ENCODE measurements around the gene PDGFB.
"Not testable (repeated sequence)": the region's sequence is repeated elsewhere in the genome, so short reads cannot be mapped to it uniquely, and the experiment has no call there.

PDGFB gene

GRCh38 chr22:39219071-39220039, 25.4 kb downstream of the PDGFB start:
- TF ChIP-seq SP1 (IDR thresholded peaks at IDR 0.05) (no peak), BHLHE40 (IDR thresholded peaks at IDR 0.05; ENCODE audit: borderline replicate concordance) (no peak), PKNOX1 (IDR thresholded peaks at IDR 0.05) (peak; percentile 35; the same call in 1 of the 2 replicates)
- no peak for DNase-seq (ENCODE audit: extremely low spot score)
- POLR2A ChIA-PET, result interaction anchor here (1.0 kb wide), 1 partner anchor 101 kb away, joined by 3 read pairs; no protein-coding TSS in a partner anchor
- CTCF ChIA-PET, result no interaction called here

GRCh38 chr22:39218432-39218831, 26.4 kb downstream of the PDGFB start:
- POLR2A ChIA-PET; DNase-seq (ENCODE audit: extremely low spot score); CTCF ChIA-PET: not testable (repeated sequence)

GRCh38 chr22:39216143-39216490, 28.7 kb downstream of the PDGFB start:
- TF ChIP-seq SUZ12 (IDR thresholded peaks at IDR 0.05), result no peak
- no peak for TF ChIP-seq ARNT (IDR thresholded peaks at IDR 0.05)
- no peak for TF ChIP-seq LEF1 (IDR thresholded peaks at IDR 0.05; ENCODE audit: borderline replicate concordance)
- TF ChIP-seq TARDBP (IDR thresholded peaks at IDR 0.05), result no peak
- no peak for TF ChIP-seq ZNF384 (IDR thresholded peaks at IDR 0.05)
- no peak for TF ChIP-seq NFRKB (IDR thresholded peaks at IDR 0.05)
- TF ChIP-seq CTBP1 (IDR thresholded peaks at IDR 0.05; ENCODE audit: borderline replicate concordance), result no peak
- TF ChIP-seq L3MBTL2 (conservative IDR thresholded peaks at IDR 0.05), result no peak
- no peak for TF ChIP-seq PKNOX1 (IDR thresholded peaks at IDR 0.05)
- TF ChIP-seq BHLHE40 (IDR thresholded peaks at IDR 0.05; ENCODE audit: borderline replicate concordance), result no peak
- TF ChIP-seq FOXK2 (IDR thresholded peaks at IDR 0.05), result no peak
- no peak for TF ChIP-seq FOXA1 (IDR thresholded peaks at IDR 0.05)
- TF ChIP-seq FOXM1 (IDR thresholded peaks at IDR 0.05; ENCODE audit: borderline replicate concordance), result no peak
- no peak for TF ChIP-seq HDGF (IDR thresholded peaks at IDR 0.05; ENCODE audit: borderline replicate concordance)
- TF ChIP-seq ELF4 (IDR thresholded peaks at IDR 0.05), result no peak
- no peak for TF ChIP-seq SP1 (IDR thresholded peaks at IDR 0.05)
- no peak for DNase-seq (ENCODE audit: extremely low spot score)
- ChIA-PET POLR2A (interaction anchor here (1.0 to 1.6 kb wide), 4 partner anchors 11 to 104 kb away, joined by 3 to 6 read pairs (median 5); partner anchors contain the start of gene RPL3), CTCF (interaction anchor here (0.7 to 1.5 kb wide), 4 partner anchors 14 to 96 kb away, joined by 3 to 5 read pairs (median 5); no protein-coding TSS in a partner anchor)

- ChIA-PET CTCF (interaction anchor here (0.6 to 1.9 kb wide), 14 partner anchors 10 to 447 kb away, joined by 3 to 10 read pairs (median 4); no protein-coding TSS in a partner anchor), POLR2A (interaction anchor here (1.0 to 1.6 kb wide), 4 partner anchors 12 to 104 kb away, joined by 3 to 6 read pairs (median 5); partner anchors contain the start of gene RPL3)
- TF ChIP-seq FOXA1 (IDR thresholded peaks at IDR 0.05), result no peak
- no peak for TF ChIP-seq FOXM1 (IDR thresholded peaks at IDR 0.05; ENCODE audit: borderline replicate concordance)
- no peak for TF ChIP-seq LEF1 (IDR thresholded peaks at IDR 0.05; ENCODE audit: borderline replicate concordance)
- no peak for TF ChIP-seq TARDBP (IDR thresholded peaks at IDR 0.05)
- no peak for TF ChIP-seq ELF4 (IDR thresholded peaks at IDR 0.05)
- TF ChIP-seq SUZ12 (IDR thresholded peaks at IDR 0.05), result no peak
- TF ChIP-seq BHLHE40 (IDR thresholded peaks at IDR 0.05; ENCODE audit: borderline replicate concordance), result no peak
- no peak for TF ChIP-seq PKNOX1 (IDR thresholded peaks at IDR 0.05)
- TF ChIP-seq ARNT (IDR thresholded peaks at IDR 0.05), result no peak
- TF ChIP-seq SP1 (IDR thresholded peaks at IDR 0.05), result no peak
- no peak for TF ChIP-seq FOXK2 (IDR thresholded peaks at IDR 0.05)
- no peak for TF ChIP-seq NFRKB (IDR thresholded peaks at IDR 0.05)
- TF ChIP-seq CTBP1 (IDR thresholded peaks at IDR 0.05; ENCODE audit: borderline replicate concordance), result no peak
- no peak for TF ChIP-seq L3MBTL2 (conservative IDR thresholded peaks at IDR 0.05)
- TF ChIP-seq ZNF384 (IDR thresholded peaks at IDR 0.05), result no peak
- peak; percentile 71 for DNase-seq (ENCODE audit: extremely low spot score)
Observed at GRCh38 chr22:39215426-39216142, 29.2 kb downstream of the PDGFB start.

GRCh38 chr22:39215070-39215396, 29.7 kb downstream of the PDGFB start:
- ChIA-PET CTCF (interaction anchor here (0.6 to 1.9 kb wide), 11 partner anchors 9 to 738 kb away, joined by 3 to 10 read pairs (median 3); partner anchors contain the start of gene MIEF1), POLR2A (interaction anchor here (1.1 to 1.6 kb wide), 3 partner anchors 12 to 105 kb away, joined by 5 to 6 read pairs (median 5); partner anchors contain the start of gene RPL3)
- DNase-seq (ENCODE audit: extremely low spot score), result no peak
- TF ChIP-seq FOXA1 (IDR thresholded peaks at IDR 0.05) (no peak), ZNF384 (IDR thresholded peaks at IDR 0.05) (no peak), HDGF (IDR thresholded peaks at IDR 0.05; ENCODE audit: borderline replicate concordance) (no peak), TARDBP (IDR thresholded peaks at IDR 0.05) (no peak), FOXK2 (IDR thresholded peaks at IDR 0.05) (no peak), SP1 (IDR thresholded peaks at IDR 0.05) (no peak), L3MBTL2 (conservative IDR thresholded peaks at IDR 0.05) (no peak), LEF1 (IDR thresholded peaks at IDR 0.05; ENCODE audit: borderline replicate concordance) (no peak), ELF4 (IDR thresholded peaks at IDR 0.05) (no peak), FOXM1 (IDR thresholded peaks at IDR 0.05; ENCODE audit: borderline replicate concordance) (no peak), NFRKB (IDR thresholded peaks at IDR 0.05) (no peak)
